Neural progenitor cell (in vitro differentiated cells): ENCODE results near the gene GAS1.

Source experiments
- EZH2 ChIP-seq: fragments of 200-600 bp; sonication (generic); IDR thresholded peaks from 2 replicates; pipeline ENCODE4 v1.6.1; 2017; ENCODE audit warnings: antibody characterized with exemption, mild to moderate bottlenecking, moderate library complexity
- EZH2phosphoT487 ChIP-seq: fragments of 200-600 bp; sonication (generic); IDR thresholded peaks from 2 replicates; pipeline ENCODE4 v1.6.1; 2017; ENCODE audit warnings: antibody characterized with exemption
- TF ChIP-seq, protein P1 (sequence below): fragments of 200-600 bp; sonication (generic); IDR thresholded peaks from 2 replicates; pipeline ENCODE4 v1.5.1; 2017; ENCODE audit warnings: antibody characterized with exemption, mild to moderate bottlenecking

DNA sequence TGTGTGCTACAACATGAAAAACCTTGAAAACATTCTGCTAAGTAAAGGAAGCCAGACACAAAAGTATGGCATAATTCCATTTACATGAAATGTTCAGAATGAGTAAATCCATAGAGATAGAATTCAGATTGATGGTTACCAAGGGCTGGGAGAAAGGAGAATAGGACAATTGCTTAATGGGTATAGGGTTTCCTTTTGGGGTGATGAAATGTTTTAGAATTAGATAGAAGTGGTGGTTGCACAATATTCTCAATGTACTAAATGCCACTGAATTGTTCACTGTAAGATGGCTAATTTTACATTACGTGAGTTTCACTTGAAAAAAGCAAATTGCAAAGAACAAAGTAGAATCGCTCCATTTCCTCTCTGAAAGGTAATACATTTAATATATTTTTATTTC lies 43.0 kb upstream of the GAS1 start:
- TF ChIP-seq, protein P1, sequence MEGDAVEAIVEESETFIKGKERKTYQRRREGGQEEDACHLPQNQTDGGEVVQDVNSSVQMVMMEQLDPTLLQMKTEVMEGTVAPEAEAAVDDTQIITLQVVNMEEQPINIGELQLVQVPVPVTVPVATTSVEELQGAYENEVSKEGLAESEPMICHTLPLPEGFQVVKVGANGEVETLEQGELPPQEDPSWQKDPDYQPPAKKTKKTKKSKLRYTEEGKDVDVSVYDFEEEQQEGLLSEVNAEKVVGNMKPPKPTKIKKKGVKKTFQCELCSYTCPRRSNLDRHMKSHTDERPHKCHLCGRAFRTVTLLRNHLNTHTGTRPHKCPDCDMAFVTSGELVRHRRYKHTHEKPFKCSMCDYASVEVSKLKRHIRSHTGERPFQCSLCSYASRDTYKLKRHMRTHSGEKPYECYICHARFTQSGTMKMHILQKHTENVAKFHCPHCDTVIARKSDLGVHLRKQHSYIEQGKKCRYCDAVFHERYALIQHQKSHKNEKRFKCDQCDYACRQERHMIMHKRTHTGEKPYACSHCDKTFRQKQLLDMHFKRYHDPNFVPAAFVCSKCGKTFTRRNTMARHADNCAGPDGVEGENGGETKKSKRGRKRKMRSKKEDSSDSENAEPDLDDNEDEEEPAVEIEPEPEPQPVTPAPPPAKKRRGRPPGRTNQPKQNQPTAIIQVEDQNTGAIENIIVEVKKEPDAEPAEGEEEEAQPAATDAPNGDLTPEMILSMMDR, result no peak
- no peak for TF ChIP-seq EZH2
- no peak for TF ChIP-seq EZH2phosphoT487
